Measurements from ENCODE around the gene TTC13. TPM values are rescaled to one million over a fixed set of nuclear protein-coding genes. Genes with fewer than 3 reads are reported as not detected.

TTC13 gene
- total and polyA plus RNA-seq, 2 of the 13 experiments (the other 11 are each of a cell fraction or from before 2014, with no cell fraction given) = 5.8 to 15.9 TPM

DNA sequence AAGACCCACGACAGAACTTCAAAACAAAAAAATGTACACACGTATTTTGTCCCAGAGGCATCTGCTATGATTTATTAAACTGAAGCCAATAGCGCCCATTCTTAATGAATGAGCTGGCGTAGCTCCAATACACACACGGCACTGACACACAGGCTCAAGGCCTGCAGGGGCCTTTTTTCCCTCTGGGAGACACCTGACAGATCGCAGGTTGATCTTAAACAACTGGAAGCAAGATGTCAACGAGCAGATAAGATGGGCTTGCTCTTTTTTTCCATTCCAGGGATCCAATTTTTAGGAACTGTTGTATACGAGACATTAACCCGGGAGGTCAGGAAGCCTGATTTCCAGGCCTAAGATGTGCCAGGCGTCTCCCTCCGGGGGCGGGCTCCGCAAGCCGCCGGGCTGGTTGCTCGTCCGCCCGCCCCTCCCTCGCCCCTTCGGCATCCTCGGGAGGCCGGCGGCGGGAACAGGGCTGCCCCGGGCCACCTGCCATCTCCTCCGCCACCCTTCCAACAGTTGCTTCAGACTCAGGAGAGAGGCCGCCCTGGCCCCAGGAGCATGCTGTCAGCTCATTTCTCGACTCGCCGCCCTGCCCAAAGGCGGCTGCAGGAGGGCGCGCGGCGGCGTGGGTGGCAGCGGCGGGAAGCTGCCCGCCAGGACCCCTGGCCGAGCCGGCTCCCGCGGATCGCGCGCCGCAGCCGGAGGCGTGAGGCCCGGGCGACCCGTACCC, 735 bp downstream of the TTC13 start (continued):
- TF ChIP-seq, protein P1, sequence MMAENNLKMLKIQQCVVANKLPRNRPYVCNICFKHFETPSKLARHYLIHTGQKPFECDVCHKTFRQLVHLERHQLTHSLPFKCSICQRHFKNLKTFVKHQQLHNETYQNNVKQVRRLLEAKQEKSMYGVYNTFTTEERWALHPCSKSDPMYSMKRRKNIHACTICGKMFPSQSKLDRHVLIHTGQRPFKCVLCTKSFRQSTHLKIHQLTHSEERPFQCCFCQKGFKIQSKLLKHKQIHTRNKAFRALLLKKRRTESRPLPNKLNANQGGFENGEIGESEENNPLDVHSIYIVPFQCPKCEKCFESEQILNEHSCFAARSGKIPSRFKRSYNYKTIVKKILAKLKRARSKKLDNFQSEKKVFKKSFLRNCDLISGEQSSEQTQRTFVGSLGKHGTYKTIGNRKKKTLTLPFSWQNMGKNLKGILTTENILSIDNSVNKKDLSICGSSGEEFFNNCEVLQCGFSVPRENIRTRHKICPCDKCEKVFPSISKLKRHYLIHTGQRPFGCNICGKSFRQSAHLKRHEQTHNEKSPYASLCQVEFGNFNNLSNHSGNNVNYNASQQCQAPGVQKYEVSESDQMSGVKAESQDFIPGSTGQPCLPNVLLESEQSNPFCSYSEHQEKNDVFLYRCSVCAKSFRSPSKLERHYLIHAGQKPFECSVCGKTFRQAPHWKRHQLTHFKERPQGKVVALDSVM (CRISPR knock-in tag; IDR thresholded peaks at IDR 0.05) = no peak
- TF ChIP-seq, protein P2, sequence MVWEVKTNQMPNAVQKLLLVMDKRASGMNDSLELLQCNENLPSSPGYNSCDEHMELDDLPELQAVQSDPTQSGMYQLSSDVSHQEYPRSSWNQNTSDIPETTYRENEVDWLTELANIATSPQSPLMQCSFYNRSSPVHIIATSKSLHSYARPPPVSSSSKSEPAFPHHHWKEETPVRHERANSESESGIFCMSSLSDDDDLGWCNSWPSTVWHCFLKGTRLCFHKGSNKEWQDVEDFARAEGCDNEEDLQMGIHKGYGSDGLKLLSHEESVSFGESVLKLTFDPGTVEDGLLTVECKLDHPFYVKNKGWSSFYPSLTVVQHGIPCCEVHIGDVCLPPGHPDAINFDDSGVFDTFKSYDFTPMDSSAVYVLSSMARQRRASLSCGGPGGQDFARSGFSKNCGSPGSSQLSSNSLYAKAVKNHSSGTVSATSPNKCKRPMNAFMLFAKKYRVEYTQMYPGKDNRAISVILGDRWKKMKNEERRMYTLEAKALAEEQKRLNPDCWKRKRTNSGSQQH (CRISPR knock-in tag; IDR thresholded peaks at IDR 0.05; ENCODE audit: low read depth) = no peak
- TF ChIP-seq ZNF607 (CRISPR knock-in tag; IDR thresholded peaks at IDR 0.05; ENCODE audit: borderline replicate concordance) = no peak
- no peak for TF ChIP-seq ZSCAN9 (CRISPR knock-in tag; IDR thresholded peaks at IDR 0.05; ENCODE audit: borderline replicate concordance)
- TF ChIP-seq, protein P3, sequence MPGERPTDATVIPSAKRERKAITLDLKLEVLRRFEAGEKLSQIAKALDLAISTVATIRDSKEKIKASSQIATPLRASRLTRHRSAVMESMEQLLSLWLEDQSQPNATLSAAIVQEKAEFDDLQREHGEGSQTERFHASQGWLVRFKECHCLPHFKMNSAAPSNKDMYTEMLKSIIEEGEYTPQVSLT (CRISPR knock-in tag; IDR thresholded peaks at IDR 0.05; ENCODE audit: borderline replicate concordance, low read depth) = no peak
- TF ChIP-seq ZFY (CRISPR knock-in tag; IDR thresholded peaks at IDR 0.05) = peak; percentile 51; the same call in 1 of the 2 replicates
- no peak for TF ChIP-seq PAWR (CRISPR knock-in tag; IDR thresholded peaks at IDR 0.05; ENCODE audit: borderline replicate concordance)
- TF ChIP-seq, protein P4, sequence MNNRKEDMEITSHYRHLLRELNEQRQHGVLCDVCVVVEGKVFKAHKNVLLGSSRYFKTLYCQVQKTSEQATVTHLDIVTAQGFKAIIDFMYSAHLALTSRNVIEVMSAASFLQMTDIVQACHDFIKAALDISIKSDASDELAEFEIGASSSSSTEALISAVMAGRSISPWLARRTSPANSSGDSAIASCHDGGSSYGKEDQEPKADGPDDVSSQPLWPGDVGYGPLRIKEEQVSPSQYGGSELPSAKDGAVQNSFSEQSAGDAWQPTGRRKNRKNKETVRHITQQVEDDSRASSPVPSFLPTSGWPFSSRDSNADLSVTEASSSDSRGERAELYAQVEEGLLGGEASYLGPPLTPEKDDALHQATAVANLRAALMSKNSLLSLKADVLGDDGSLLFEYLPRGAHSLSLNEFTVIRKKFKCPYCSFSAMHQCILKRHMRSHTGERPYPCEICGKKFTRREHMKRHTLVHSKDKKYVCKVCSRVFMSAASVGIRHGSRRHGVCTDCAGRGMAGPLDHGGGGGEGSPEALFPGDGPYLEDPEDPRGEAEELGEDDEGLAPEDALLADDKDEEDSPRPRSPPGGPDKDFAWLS (CRISPR knock-in tag; IDR thresholded peaks at IDR 0.05; ENCODE audit: borderline replicate concordance) = no peak
- TF ChIP-seq ZNF350 (CRISPR knock-in tag; IDR thresholded peaks at IDR 0.05; ENCODE audit: borderline replicate concordance, low read depth) = no peak
- TF ChIP-seq RXRB (CRISPR knock-in tag; IDR thresholded peaks at IDR 0.05; ENCODE audit: borderline replicate concordance) = peak; percentile 21; the same call in 1 of the 2 replicates
- TF ChIP-seq FLYWCH1 (CRISPR knock-in tag; IDR thresholded peaks at IDR 0.05) = no peak
- no peak for TF ChIP-seq ZNF7 (CRISPR knock-in tag; IDR thresholded peaks at IDR 0.05)
- no peak for TF ChIP-seq TBX3 (IDR thresholded peaks at IDR 0.05; ENCODE audit: borderline replicate concordance)
- TF ChIP-seq ZNF878 (CRISPR knock-in tag; IDR thresholded peaks at IDR 0.05) = no peak
- no peak for TF ChIP-seq ZBTB8A (CRISPR knock-in tag; IDR thresholded peaks at IDR 0.05; ENCODE audit: borderline replicate concordance, low read depth)
- TF ChIP-seq ZFAT (CRISPR knock-in tag; conservative IDR thresholded peaks at IDR 0.05) = no peak
- no peak for TF ChIP-seq MAF1 (CRISPR knock-in tag; IDR thresholded peaks at IDR 0.05; ENCODE audit: borderline replicate concordance)
- TF ChIP-seq, protein P5, sequence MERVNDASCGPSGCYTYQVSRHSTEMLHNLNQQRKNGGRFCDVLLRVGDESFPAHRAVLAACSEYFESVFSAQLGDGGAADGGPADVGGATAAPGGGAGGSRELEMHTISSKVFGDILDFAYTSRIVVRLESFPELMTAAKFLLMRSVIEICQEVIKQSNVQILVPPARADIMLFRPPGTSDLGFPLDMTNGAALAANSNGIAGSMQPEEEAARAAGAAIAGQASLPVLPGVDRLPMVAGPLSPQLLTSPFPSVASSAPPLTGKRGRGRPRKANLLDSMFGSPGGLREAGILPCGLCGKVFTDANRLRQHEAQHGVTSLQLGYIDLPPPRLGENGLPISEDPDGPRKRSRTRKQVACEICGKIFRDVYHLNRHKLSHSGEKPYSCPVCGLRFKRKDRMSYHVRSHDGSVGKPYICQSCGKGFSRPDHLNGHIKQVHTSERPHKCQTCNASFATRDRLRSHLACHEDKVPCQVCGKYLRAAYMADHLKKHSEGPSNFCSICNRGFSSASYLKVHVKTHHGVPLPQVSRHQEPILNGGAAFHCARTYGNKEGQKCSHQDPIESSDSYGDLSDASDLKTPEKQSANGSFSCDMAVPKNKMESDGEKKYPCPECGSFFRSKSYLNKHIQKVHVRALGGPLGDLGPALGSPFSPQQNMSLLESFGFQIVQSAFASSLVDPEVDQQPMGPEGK (CRISPR knock-in tag; IDR thresholded peaks at IDR 0.05) = 0 out of 2 replicates have a peak, but pooled peaks have one; percentile 29
- no peak for TF ChIP-seq NFE2L1 (CRISPR knock-in tag; IDR thresholded peaks at IDR 0.05; ENCODE audit: borderline replicate concordance)
- no peak for TF ChIP-seq ZFP82 (CRISPR knock-in tag; IDR thresholded peaks at IDR 0.05; ENCODE audit: borderline replicate concordance)
- no peak for TF ChIP-seq NCOA2 (CRISPR knock-in tag; IDR thresholded peaks at IDR 0.05)
- TF ChIP-seq NFATC3 (CRISPR knock-in tag; IDR thresholded peaks at IDR 0.05) = no peak
